Hepatocyte (in vitro differentiated cells): Measurements from ENCODE around the gene ZNF674.

Source experiments
- EZH2phosphoT487 ChIP-seq: fragments of 200-600 bp; sonication (generic); IDR thresholded peaks from one replicate; pipeline ENCODE4 v1.6.1; 2018; ENCODE audit warnings: antibody characterized with exemption, mild to moderate bottlenecking, low read depth, moderate library complexity; ENCODE audit not compliant: unreplicated experiment, severe bottlenecking
- TF ChIP-seq, protein P1 (sequence below): fragments of 200-600 bp; sonication (generic); IDR thresholded peaks from 2 replicates; pipeline ENCODE4 v1.5.1; 2016; ENCODE audit warnings: antibody characterized with exemption, mild to moderate bottlenecking; ENCODE audit not compliant: poor library complexity

DNA sequence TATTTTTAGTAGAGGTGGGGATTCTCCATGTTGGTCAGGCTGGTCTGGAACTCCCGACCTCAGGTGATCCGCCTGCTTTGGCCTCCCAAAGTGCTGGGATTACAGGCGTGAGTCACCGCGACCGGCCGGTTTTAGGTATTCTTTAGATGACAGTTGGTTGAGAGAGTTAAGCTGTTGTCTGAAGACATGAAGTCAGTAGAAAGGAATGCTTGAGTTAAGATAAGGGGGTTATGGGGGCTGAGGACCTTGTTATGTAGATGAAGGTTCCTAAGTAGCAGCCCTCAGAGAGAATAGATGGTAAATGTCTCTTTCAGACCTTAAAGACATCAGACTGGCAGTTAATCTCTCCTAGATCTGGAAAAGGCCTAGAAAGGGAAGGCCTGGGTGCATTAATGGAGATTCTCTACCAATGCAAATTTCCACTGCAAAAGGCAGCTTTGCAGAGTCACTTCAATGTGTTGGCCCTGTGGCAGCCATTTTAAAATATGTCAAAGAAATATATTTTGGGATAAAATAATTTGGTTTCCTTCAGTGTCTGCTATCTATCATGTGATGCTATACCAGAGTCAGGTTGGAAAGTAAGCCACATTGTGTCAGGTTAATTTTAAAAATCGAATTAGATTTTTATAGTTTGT lies 6.4 kb upstream of the ZNF674 start:
- TF ChIP-seq, protein P1, sequence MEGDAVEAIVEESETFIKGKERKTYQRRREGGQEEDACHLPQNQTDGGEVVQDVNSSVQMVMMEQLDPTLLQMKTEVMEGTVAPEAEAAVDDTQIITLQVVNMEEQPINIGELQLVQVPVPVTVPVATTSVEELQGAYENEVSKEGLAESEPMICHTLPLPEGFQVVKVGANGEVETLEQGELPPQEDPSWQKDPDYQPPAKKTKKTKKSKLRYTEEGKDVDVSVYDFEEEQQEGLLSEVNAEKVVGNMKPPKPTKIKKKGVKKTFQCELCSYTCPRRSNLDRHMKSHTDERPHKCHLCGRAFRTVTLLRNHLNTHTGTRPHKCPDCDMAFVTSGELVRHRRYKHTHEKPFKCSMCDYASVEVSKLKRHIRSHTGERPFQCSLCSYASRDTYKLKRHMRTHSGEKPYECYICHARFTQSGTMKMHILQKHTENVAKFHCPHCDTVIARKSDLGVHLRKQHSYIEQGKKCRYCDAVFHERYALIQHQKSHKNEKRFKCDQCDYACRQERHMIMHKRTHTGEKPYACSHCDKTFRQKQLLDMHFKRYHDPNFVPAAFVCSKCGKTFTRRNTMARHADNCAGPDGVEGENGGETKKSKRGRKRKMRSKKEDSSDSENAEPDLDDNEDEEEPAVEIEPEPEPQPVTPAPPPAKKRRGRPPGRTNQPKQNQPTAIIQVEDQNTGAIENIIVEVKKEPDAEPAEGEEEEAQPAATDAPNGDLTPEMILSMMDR = no peak
- no peak for TF ChIP-seq EZH2phosphoT487
